PC-3 (cell line): Measurements from ENCODE around the gene DNAJB4.

ENCODE experiments used
- EZH2 ChIP-seq: fragments of 300-600 bp; sonication (generic); IDR thresholded peaks from one replicate; pipeline ENCODE4 v1.6.1; 2017; ENCODE audit warnings: antibody characterized with exemption, mild to moderate bottlenecking, low read length; ENCODE audit not compliant: unreplicated experiment
- EZH2phosphoT487 ChIP-seq: fragments of 300-600 bp; sonication (generic); IDR thresholded peaks from 2 replicates; pipeline ENCODE4 v1.6.1; 2018; ENCODE audit warnings: mild to moderate bottlenecking, antibody characterized with exemption, low read length, borderline replicate concordance
- TF ChIP-seq, protein P1 (sequence below): fragments of 300-600 bp; sonication (generic); conservative IDR thresholded peaks from 2 replicates; pipeline ENCODE4 v1.5.1; 2017; ENCODE audit warnings: antibody characterized with exemption, low read depth, mild to moderate bottlenecking, low read length

DNA sequence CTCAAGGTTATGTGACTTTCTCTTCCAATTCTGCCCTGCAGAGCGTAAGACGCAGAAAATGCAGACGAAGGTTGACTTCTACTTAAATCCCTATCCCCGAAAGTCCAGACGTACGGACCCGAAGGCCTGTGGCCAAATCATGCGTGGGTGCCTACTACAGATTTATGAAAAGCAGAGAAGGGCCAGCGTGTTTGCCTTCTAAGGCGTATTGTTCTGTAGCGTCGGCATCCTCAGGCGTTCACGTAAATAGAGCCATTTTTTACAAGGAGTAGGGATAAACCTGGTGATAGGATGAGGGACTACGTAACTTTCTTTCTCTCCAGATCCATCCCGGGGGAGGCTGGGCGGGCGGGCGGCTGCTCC, 40.8 kb downstream of the DNAJB4 start:
- TF ChIP-seq, protein P1, sequence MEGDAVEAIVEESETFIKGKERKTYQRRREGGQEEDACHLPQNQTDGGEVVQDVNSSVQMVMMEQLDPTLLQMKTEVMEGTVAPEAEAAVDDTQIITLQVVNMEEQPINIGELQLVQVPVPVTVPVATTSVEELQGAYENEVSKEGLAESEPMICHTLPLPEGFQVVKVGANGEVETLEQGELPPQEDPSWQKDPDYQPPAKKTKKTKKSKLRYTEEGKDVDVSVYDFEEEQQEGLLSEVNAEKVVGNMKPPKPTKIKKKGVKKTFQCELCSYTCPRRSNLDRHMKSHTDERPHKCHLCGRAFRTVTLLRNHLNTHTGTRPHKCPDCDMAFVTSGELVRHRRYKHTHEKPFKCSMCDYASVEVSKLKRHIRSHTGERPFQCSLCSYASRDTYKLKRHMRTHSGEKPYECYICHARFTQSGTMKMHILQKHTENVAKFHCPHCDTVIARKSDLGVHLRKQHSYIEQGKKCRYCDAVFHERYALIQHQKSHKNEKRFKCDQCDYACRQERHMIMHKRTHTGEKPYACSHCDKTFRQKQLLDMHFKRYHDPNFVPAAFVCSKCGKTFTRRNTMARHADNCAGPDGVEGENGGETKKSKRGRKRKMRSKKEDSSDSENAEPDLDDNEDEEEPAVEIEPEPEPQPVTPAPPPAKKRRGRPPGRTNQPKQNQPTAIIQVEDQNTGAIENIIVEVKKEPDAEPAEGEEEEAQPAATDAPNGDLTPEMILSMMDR, result no peak
- TF ChIP-seq EZH2 (no peak), EZH2phosphoT487 (no peak)
